Fibroblast of villous mesenchyme (primary cell): Measurements from ENCODE around the gene OR52K2. TPM values are rescaled to one million over a fixed set of nuclear protein-coding genes. Genes with fewer than 3 reads are reported as not detected.

ENCODE experiments used
- DNase-seq: peaks from one replicate; pipeline ENCODE4 v3.0.0-alpha.2; 2010; ENCODE audit warnings: low read depth
- H3K4me3 ChIP-seq: 2 replicates; pipeline ENCODE4 v1.5.1; 2011; ENCODE audit warnings: low read depth, mild to moderate bottlenecking, low read length
- total RNA-seq: library from RNA; depleted of rRNA; stranded (reverse); fragments of >200 nt; gene quantifications from 2 replicates; pipeline ENCODE4 v1.2.3, GENCODE V29; 2012
- TF ChIP-seq, protein P1 (sequence below): IDR thresholded peaks from 2 replicates; pipeline ENCODE4 v1.5.1; 2012; ENCODE audit warnings: low read depth, mild to moderate bottlenecking, low read length; ENCODE audit not compliant: insufficient read depth

Gene OR52K2
- total RNA-seq, 1 donor, result not detected

DNA sequence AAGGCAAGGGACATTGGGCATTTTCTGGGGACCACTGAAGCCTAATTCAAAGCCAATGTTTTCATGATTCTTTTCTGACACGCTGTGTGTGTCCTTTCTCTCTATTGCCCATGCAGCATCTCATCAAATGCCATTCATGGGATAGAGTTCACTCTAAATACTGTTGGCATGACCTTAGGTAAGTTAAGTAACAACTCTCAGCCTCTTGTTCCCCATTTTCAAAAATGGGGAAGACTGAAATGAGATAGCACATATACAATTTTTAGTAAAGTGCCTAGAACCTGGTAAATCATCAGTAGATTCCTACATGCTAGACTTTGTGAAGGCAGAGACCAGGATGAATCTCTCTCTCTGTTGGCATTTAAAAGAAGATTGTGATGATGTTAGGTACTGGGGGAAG is 12.7 kb upstream of the OR52K2 start:
- no peak overlapping the region for H3K4me3 ChIP-seq
- DNase-seq, result no peak
- TF ChIP-seq, protein P1, sequence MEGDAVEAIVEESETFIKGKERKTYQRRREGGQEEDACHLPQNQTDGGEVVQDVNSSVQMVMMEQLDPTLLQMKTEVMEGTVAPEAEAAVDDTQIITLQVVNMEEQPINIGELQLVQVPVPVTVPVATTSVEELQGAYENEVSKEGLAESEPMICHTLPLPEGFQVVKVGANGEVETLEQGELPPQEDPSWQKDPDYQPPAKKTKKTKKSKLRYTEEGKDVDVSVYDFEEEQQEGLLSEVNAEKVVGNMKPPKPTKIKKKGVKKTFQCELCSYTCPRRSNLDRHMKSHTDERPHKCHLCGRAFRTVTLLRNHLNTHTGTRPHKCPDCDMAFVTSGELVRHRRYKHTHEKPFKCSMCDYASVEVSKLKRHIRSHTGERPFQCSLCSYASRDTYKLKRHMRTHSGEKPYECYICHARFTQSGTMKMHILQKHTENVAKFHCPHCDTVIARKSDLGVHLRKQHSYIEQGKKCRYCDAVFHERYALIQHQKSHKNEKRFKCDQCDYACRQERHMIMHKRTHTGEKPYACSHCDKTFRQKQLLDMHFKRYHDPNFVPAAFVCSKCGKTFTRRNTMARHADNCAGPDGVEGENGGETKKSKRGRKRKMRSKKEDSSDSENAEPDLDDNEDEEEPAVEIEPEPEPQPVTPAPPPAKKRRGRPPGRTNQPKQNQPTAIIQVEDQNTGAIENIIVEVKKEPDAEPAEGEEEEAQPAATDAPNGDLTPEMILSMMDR, result no peak

DNA sequence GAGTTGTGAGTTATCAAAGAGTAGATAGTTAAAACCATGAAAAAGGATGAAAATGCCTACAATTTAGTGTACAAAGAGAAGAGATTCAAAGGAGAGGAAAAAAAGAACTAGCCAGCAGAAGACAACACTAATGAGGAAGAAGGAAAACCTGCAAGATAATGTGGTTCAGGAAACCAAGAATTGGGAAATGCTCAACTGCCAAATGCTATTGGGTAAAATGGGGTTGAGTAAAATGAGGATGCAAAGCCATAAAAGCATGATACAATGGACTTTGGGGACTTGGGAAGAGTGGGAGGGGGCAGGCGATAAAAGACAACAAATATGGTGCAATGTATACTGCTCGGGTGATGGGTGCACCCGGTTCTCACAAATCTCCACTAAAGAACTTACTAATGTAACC is 7.6 kb upstream of the OR52K2 start:
- TF ChIP-seq, protein P1, result no peak
- no peak for DNase-seq
- no peak overlapping the region for H3K4me3 ChIP-seq

DNA sequence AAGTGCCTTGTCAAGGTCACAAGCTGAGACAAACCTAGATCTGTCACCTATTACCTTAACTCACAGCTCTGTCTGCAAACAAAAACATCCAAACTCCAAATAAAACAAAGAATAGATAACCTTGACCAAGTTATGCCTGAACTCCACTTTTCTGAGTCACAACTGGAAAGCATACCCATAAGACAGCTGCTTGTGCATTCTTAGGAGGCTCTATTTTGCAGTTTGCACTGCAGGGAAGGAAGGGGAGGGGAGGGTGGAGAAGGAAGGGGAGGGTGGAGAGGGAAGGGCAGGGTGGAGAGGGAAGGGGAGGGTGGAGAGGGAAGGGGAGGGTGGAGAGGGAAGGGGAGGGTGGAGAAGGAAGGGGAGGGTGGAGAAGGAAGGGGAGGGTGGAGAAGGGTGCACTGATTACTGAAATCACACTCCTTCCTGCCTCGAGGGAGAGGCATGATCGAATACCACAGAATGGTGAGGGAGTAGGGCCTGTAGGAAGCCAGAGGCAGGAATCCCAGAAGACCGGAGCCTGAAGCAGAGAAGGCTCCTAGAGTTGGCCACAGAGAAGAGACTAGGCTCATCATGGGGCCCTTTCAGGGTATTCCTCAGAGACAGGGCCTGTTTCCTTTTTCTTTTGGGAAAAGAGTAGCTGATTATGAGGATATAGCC is 5.7 kb upstream of the OR52K2 start:
- H3K4me3 ChIP-seq, result no peak overlapping the region
- DNase-seq, result no peak
- TF ChIP-seq, protein P1, result no peak

DNA sequence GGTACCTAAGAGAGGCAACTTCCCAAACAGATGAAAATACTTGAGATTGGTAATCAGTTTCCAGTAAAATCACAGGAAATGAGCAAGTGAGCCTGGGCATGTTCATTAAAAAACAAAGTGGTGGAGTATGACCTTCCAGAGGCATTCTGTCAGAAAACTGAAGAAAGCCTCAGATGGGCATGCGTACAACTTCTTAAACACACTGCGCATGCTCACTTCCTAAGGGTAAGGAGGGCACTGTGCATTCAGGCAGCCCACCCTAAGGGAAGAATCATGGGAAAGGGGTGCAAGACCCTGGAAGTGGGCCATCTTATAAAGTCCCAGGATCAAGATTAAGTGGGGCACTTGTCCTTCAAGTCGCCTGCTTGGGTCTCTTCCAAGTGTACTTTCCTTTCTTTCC is 4.0 kb downstream of the OR52K2 start:
- H3K4me3 ChIP-seq, result no peak overlapping the region

DNA sequence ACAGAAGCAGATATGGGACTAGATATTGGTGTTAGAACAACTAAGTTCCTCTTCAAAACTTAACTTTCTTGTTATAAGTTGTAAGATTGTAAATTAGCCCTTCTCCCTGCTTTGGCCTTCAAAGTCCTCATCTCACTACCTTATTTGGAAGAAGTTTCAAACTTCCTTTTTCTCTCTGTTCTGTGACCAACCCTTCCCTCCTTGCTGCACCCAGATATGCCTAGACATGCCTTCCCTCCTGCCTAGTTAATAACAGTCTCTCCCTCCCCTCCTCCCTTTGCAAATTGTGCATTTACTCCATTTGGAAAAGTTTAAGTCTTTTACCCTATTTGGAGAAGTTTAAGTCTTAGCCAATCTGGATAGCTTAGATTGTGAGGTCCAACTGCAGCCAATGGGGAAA is 4.9 kb downstream of the OR52K2 start:
- H3K4me3 ChIP-seq, result no peak overlapping the region
- no peak for DNase-seq
- TF ChIP-seq, protein P1, result no peak

More for the DNA sequence above, 4.0 kb downstream of the OR52K2 start:
- no peak for DNase-seq
- TF ChIP-seq, protein P1, result no peak

DNA sequence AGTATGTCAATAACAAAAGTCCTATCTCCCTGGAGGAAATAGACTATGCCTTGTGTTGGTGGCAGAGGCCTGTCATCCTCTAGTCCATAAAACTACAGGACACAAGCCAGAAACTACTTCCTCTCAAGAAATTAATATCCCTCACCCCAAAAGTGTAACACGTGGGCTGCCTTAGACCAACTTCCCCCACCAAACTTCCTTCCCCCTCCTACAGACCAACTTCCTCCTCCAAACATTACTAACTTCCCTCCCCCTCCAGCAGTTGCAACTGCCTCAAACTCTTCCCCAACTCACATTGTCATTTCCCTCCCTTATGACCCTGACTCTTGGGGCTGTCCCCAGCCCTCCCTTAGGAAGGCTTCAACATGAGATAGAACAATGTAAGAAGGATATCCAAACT is 6.3 kb downstream of the OR52K2 start:
- H3K4me3 ChIP-seq, result no peak overlapping the region
- no peak for DNase-seq
- TF ChIP-seq, protein P1, result no peak

DNA sequence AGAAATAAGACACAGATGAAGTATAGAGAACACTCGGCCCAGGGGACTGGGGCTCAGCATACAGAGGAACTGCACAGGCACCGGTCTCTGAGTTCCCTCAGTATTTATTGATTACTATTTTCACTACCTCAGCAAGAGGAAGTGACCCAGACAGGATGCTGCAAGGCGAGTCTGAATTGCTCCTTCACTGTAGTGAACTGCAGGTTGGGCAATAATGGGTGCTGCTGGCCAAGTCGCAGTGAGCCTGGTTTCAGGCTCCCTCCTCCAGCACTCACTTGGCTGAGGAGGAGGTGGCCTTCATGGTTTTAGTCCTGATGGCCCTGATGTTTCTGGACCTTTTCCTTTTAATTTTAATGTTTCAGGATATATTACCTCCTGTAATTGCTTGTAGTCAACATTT is 10.4 kb downstream of the OR52K2 start:
- H3K4me3 ChIP-seq, result no peak overlapping the region
- DNase-seq, result peak; percentile 33
- TF ChIP-seq, protein P1, result no peak
